Astrocyte (in vitro differentiated cells and primary cell): ENCODE data around the gene HOXA11.

Experiments
- CTCF ChIP-seq: IDR thresholded peaks from 2 replicates; pipeline ENCODE4 v1.5.1; 2011; ENCODE audit warnings: low read depth, mild to moderate bottlenecking, inconsistent platforms, low read length, moderate library complexity; ENCODE audit not compliant: insufficient read depth
- EZH2 ChIP-seq: IDR thresholded peaks from 2 replicates; pipeline ENCODE4 v1.6.1; 2012; ENCODE audit warnings: mild to moderate bottlenecking, low read length, inconsistent platforms; ENCODE audit not compliant: insufficient read depth

GRCh38 chr7:27202018-27202861 lies 17.2 kb upstream of the HOXA11 start:
- TF ChIP-seq CTCF (no peak), EZH2 (peak; percentile 28)
